ENCODE results near the gene SNX8.
"Not testable (repeated sequence)": the region's sequence is repeated elsewhere in the genome, so short reads cannot be mapped to it uniquely, and the experiment has no call there.

The SNX8 gene

DNA sequence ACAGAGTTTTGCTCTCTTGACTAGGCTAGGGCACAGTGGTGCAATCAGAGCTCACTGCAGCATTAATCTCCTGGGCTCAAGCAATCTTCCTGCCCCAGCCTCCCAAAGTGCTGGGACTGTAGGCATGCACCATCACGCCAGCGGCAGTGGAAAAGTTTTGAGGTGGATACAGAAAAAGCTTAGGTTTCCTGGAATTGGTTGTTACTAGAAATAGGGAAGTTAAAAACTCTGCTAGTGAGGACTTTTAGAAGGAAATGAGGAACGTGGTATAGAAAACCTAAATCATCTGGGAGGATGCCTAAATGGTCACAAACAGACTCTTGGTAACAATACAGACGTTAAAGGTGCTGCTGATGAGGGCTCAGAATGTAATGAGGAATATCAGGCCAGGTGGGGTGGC lies 10.9 kb upstream of the SNX8 start:
- DNase-seq (ENCODE audit: low read depth): no peak

DNA sequence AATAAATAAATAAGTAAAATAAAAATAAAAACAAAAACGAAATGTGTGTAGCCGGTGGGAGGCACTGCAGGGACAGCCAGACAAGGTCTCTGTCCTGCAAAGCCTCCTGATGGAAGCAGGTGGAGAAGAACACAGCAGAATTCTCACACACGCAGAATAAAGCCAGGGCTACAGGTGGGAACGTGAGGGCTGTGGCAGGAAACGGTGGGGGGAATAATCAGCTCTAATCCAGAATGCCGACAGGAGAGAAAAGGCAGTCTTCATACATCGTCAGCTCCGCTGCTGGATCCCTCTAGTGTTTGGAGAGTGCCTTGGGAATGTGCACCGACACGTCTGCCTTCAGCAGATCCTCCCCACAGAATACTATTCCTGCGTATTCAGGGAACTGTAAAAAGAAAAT lies 6.8 kb upstream of the SNX8 start:
- no peak for DNase-seq (ENCODE audit: low read depth)

DNA sequence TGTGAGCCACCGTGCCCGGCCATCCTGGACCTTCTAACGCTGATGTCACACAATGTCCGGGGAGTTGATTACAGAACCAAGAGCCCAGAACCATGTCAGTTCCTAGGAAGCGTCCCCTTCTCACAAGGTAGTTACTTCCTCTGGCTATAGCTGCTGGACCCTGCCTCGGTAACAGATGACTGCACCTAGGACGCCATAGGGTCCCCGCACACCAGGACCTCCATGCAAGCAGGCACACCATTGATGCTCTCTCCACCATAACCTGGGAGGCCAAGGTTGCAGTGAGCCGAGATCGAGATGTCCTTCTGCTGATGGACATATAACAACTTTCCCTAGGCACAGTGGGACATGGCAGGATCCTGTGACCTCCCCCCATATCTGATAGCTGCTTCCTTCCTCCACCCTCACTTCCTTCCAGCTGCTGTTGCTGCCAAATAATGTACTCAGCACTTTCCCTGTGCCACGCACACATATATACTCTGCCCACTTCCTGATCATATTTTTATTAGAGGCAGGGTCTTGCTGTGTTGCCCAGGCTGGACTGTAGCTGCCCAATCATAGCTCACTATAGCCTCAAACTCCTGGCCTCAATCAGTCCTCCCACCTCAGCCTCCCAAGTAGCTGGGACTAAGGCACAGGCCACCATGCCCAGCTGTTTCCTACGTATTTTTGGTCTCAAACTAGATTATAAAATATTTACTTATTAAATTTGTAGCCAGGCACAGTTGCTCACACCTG lies 3.5 kb upstream of the SNX8 start:
- DNase-seq (ENCODE audit: low read depth): no peak

DNA sequence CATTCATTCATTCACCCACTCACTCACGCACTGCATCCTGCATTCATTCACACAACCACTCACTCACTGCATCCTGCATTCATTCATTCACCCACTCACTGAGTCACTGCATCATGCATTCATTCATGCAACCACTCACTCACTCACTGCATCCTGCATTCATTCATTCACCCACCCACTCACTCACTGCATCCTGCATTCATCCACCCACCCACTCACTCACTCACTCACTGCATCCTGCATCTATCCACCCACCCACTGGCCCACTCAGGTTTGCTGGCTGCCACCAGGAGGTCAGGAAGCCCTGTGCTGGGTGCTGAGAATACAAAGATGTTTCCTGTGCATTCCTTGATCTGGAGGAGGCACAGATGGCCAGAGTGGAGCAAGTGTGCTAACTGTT lies 2.3 kb upstream of the SNX8 start:
- DNase-seq (ENCODE audit: low read depth): no peak

DNA sequence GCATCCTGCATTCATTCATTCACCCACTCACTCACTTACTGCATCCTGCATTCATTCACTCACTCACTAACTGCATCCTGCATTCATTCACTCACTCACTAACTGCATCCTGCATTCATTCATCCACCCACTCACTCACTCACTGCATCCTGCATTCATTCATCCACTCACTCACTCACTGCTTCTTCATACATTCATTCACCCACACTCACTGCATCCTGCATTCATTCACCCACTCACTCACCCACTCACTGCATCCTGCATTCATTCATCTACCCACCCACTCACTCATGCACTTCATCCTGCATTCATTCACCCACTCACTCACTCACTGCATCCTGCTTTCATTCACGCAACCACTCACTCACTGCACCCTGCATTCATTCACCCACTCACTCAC lies 1.5 kb upstream of the SNX8 start:
- DNase-seq (ENCODE audit: low read depth): no peak

DNA sequence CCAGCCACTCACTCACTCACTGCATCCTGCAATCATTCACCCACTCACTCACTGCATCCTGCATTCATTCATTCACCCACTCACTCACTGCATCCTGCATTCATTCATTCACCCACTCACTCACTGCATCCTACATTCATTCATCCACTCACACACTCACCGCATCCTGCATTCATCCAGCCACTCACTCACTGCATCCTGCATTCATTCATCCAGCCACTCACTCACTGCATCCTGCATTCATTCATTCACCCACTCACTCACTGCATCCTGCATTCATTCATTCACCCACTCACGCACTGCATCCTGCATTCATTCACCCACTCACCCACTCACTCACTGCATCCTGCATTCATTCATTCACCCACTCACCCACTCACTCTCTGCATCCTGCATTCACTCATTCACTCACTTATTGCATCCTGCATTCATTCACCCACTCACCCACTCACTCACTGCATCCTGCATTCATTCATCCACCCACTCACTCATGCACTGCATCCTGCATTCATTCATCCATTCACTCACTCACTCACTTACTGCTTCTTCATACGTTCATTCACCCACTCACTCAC lies 802 bp upstream of the SNX8 start:
- DNase-seq (ENCODE audit: low read depth): not testable (repeated sequence)

DNA sequence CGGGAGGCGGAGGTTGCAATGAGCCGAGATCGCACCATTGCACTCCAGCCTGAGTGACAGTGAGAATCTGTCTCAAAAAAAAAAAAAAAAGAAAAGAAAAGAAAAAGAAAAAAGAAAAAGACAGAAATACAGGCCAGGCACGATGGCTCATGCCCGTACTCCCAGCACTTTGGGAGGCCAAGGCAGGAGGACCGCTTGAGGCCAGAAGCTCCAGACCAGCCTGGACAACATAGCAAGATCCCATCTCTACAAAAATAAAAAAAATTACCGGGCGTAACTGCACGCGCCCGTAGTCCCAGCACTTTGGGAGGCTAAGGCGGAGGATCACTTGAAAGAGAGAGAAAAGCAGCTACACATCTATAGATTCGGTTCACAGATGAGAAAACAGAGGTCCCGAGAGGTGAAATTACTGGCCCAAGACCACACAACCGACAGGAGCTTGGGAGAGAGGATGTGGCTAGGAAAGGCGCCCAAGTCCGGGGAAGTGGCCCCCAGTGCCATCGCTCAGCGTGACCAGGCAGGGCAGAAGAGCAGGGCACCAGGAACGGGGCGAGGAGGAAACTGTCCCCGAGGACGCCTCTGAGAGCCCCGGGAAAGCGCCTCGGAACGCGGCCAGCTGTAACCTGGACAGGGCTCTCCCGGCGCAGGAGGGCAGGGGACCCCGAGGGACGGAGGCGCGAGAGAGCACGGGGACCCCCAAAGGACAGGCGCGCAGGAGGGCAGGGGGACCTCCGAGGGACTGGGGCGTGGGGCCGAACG lies 612 bp downstream of the SNX8 start:
- DNase-seq (ENCODE audit: low read depth): no peak

DNA sequence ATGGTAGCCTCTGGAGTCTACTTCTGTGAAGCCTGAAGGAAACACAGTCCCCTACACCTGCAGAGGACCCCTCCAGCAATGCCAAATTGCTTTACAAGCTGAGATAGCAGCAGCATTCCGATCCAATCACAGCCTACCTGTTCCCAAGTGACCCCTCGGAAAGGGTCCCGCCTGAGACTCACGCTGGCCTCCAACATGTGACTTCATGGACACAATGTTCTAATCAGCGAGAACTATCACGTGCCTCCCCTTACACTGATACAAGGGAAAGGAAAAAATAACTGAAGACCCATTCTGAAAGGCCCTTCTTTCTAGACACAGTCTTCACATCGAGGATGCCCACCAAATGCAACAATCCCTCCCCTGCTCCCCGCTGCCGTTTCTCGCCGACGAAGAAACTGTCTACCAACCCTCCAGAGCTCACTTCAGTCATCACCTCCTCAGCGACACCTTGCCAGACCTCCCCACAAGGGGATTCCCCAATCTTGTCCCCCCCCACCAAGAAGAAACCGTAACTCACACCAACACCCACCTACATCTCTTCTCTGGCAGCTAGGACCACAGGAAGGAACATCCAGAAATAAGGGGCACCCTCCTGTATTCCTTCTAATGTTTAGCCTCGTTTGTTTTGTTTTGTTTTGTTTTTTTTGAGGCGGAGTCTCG lies 1.8 kb downstream of the SNX8 start:
- DNase-seq (ENCODE audit: low read depth): no peak

DNA sequence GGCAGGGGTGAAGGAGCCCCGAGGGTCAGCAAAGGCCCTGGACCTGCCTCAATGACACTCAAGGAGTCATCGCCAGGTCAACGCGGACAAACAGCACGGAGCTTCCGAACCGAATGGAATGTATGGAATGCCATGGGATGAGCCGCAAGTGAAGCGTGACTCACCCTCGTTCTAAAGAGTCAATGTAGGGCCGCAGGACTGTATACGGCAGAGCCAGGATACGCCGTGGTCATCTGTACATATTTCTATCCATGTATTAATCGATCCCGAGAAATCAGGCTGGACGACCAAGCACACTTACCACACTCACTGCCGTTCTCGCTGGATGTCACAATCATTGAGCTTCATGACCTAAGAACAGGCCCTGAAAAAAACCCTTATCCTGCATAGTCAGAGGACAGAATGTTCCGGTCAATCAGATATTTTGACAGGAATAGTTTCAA lies 4.3 kb downstream of the SNX8 start:
- peak; percentile 70 for DNase-seq (ENCODE audit: low read depth)

DNA sequence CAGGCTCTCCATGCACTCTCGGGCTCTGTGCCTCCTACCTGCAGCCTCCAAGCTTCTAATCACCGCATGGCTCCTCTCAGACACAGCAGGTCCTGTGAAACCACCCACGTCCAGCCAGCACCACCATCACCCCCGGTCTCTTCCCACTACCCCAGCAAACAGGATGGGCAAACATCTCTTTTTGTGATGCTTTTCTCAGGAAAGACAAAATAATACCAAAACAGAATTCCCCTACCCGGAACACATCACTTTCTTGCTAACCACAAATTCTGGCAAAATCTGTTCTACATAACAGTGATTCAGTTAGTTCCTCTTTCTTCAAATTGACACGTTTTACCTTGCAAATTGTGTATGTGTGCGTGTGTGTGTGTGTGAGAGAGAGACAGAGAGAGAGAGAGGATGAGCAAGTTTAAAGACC lies 6.5 kb downstream of the SNX8 start:
- DNase-seq (ENCODE audit: low read depth): no peak

DNA sequence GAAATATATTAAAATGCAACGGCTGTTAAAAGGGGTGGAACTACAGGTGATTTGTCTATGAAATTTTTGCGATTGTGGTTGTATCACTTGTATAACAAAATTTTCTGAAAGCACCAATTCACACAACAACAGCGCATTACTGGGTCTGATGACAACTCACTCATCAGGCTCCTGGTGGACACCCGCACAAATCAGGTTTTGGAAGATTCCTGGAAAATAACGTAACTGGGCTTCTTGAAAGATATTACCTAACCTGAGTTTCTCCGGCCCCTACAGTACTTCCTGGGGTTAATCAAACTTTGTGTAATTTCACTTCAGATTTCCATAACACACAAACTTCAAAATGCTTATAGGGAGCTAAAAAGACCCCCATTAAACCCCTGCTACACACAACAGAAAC lies 7.6 kb downstream of the SNX8 start:
- DNase-seq (ENCODE audit: low read depth): no peak

DNA sequence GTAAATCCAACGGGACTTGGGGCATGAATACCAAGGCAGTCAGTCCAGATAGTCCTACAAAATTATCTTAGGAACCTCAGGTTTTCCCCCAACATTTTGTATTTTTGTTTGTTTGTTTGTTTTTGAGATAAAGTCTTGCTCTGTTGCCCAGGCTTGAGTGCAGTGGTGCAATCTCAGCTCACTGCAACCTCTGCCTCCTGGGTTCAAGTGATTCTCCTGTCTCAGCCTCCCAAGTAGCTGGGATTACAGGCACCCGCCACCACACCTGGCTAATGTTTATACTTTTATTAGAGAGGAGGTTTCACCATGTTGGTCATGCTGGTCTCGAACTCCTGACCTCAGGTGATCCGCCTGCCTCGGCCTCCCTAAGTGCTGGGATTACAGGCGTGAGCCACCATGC lies 9.0 kb downstream of the SNX8 start:
- not testable (repeated sequence) for DNase-seq (ENCODE audit: low read depth)

DNA sequence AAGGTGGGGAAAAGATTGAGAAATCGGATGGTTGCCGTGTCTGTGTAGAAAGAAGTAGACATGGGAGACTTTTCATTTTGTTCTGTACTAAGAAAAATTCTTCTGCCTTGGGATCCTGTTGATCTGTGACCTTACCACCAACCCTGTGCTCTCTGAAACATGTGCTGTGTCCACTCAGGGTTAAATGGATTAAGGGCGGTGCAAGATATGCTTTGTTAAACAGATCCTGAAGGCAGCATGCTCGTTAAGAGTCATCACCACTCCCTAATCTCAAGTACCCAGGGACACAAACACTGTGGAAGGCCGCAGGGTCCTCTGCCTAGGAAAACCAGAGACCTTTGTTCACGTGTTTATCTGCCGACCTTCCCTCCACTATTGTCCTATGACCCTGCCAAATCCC lies 10.7 kb downstream of the SNX8 start:
- DNase-seq (ENCODE audit: low read depth): not testable (repeated sequence)

DNA sequence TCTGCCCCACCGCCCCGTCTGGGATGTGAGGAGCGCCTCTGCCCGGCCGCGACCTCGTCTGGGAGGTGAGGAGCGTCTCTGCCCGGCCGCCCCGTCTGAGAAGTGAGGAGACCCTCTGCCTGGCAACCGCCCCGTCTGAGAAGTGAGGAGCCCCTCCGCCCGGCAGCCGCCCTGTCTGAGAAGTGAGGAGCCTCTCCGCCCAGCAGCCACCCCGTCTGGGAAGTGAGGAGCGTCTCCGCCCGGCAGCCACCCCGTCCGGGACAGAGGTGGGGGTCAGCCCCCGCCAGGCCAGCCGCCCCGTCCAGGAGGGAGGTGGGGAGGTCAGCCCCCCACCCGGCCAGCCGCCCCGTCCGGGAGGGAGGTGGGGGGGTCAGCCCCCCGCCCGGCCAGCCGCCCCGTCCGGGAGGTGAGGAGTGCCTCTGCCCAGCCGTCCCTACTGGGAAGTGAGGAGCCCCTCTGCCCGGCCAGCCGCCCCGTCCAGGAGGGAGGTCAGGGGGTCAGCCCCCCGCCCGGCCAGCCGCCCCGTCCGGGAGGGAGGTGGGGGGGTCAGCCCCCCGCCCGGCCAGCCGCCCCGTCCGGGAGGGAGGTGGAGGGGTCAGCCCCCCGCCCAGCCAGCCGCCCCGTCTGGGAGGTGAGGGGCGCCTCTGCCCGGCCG lies 11.4 kb downstream of the SNX8 start:
- DNase-seq (ENCODE audit: low read depth): not testable (repeated sequence)

DNA sequence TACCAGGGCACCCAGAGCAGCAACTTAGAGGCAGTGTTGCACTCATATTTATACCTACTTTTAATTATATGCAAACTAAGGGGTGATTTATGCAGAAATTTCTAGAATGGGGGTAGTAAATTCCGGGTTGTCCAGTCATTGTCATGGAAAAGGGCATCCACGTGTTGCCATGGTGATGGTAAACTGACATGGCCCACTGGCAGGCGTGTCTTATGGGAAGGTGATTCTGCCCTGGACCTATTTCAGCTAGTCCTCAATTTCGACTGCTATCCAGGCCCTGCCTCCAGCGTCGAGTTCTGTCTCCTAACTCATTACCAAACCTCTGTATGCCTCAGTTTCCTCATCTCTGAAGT lies 12.8 kb downstream of the SNX8 start:
- DNase-seq (ENCODE audit: low read depth): no peak

DNA sequence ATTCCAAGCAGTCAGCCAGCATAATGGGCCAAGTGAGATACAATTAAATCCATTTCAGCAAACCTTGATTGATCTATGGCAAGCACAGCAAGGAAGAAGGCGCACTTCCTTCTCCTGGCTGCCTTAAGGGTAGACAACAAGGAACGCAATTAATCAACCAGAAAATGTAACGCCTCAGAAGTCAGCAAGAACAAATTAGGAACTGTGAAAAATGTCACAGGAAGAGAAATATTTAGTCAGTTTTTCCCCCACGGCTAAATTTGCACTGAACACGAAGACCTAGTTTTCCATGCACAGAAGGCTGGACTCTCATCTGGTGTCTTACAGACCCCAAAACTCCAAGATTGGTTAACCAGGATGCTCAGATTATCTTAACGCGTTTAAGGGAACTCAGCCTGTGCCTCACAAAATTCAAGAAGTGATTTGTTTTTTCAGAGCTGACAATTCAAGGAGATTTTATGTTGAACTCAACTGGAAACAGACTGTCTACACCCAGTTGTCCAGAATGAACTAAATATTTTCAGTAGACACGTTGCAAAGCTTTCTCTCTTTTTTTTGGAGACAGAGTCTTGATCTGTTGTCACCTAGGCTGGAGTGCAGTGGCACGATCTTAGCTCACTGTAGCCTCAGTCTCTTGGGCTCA lies 14.2 kb downstream of the SNX8 start:
- no peak for DNase-seq (ENCODE audit: low read depth)

DNA sequence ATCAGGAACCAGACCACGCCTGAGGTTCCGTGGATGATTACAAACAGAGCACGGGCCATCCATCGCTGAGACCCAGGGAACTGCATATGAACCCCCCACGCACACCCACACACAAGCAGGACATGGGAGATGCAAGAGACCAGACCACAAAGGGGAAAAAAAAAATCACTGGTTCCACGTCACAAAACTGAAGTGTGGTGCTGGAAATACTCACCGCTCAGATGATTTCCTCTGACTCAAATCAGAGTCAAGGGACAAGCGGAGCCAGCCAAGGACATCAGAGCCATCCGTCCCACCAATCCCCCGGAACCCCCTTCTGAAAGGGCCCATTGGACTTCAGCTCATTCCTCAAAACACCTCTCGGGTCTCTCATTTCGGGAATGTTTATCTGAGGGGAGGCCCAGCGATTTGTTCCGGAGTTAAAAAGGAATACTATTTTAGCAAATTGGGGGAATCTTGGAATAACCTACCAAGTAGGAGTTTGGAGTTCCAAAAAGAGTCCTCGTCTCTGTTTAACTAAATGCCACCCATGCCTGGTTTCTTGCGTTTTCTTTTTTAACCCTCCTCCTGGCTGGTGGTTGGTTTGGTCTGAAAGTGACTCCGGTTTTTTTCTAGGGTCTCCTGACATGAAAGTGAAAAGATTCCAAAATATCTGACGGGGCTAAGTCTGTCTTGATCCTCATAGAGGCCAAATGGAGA lies 15.0 kb downstream of the SNX8 start:
- DNase-seq (ENCODE audit: low read depth): peak; percentile 77

DNA sequence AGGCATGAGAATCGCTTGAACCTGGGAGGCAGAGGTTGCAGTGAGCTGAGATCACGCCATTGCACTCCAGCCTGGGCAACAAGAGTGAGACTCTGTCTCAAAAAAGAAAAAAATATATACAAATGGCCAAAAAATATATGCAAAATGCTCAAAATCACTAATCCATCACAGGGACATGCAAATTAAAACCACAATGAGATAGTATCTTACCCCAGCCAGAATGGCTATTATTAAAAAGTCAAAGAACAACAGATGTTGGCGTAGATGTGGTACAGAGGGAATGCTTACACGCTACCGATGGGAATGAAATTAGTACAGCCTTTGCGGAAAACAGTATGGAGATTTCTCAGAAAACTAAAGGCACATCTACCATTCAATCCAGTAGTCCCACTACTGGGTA lies 17.4 kb downstream of the SNX8 start:
- DNase-seq (ENCODE audit: low read depth): no peak

DNA sequence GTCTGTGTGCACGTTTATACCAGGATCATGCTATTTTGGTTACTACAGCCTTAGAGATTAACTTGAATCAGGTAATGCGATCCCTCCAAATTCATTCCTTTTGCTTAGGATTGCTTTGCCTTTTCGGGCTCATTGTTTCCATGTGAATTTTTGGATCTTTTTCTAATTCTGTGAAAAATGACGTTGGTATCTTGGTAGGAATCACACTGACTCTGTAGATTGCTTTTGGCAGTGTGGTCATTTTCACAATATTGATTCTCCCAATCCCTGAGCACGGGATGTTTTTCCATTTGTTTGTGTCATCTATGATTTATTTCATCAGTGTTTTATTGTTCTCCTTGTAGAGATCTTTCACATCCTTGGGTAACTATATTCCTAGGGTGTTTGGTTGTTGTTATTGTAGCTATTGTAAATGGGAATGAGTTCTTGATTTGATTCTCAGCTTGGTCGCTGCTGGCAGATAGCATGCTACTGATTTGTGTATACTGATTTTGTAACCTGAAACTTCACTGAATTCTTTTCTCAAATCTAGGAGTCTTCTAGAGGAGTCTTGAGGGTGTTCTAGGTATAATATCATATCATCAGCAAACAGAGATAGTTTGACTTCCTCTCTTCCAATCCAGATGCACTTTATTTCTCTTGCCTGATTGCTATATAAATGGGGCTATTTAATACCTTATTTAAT lies 18.2 kb downstream of the SNX8 start:
- DNase-seq (ENCODE audit: low read depth): peak; percentile 60

DNA sequence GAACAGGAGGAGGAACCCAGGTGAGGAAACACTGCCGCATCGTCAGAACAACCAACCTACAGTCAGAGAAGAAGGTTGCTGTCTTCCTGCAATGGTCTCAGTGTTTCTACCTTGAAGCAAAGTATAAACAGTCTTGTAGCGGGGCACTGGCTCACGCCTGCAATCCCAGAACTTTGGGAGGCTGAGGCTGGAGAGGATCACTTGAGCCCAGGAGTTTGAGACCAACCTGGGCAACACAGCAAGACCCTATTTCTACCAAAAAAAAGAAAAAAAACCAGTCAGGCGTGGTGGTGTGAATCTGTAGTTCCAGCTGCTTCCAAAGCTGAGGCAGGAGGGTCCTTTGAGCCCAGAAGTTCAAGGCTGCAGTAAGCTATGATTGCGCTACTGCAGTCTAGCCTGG lies 23.4 kb downstream of the SNX8 start:
- DNase-seq (ENCODE audit: low read depth): no peak

DNA sequence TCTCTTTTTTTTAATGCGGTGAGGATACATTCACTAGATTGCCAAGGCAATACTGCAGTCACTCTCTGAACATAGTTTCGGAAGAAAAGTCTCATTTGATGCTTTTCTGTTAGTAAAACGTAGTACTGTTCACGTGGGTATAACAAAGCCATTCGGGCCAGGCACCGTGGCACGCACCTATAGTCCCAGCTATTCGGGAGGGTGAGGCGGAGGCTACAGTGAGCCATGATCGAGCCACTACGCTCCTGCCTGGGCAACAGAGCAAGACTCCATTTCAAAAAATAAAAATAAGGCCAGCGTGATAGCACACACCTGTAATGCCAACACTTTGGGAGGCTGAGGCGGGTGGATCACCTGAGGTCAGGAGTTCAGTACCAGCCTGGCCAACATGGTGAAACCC lies 24.6 kb downstream of the SNX8 start:
- DNase-seq (ENCODE audit: low read depth): no peak

Measured in fibroblast of gingiva (primary cell).